ENCODE results near the gene NAALADL1. TPM values are rescaled to one million over a fixed set of nuclear protein-coding genes. Genes with fewer than 3 reads are reported as not detected.

Gene NAALADL1
- total and polyA plus RNA-seq, 2 experiments from 2014 or later = 0.13 TPM; not detected in 1

DNA sequence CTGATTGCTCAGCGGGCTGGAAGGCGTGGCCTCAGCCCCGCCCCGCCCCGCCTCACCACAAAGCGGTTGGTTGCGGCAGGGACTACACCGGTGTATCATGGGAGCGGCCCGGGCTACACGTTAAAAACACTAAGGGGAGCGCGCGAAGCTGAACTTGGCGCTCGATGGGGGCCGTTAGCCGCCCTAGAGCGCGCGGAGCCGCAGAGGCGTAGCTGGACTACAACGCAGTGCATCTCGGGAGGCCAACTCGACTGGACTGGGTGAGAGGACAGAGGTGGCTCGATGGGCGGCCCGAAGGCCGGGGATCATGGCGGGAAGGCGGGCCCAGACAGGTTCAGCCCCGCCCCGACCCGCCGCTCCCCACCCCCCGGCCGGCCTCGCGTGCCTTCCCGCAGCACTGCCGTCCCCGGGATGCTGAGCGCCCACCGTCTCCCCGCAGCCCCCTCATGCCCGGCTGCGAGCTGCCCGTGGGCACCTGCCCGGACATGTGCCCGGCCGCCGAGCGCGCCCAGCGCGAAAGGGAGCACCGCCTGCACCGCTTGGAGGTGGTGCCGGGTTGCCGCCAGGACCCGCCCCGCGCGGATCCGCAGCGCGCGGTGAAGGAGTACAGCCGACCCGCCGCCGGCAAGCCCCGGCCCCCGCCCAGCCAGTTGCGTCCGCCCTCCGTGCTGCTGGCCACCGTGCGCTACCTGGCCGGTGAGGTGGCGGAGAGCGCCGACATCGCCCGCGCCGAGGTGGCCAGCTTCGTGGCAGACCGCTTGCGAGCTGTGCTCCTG, 17.3 kb downstream of the NAALADL1 start, which contains the start of gene SAC3D1:
Gene SAC3D1, plus strand, starts transcription at position 364 of the 776 bp plus-strand sequence. Its CDS starts 83 bp downstream, at position 447.
- Histone ChIP-seq H3K4me3 (peak within 1 kb of the TSS; percentile 94), H3K27ac (peak within 1 kb of the TSS; percentile 88), H3K9me2 (replicated peaks; ENCODE audit: insufficient read depth) (no peaks in the 10 kb centered on the region), H3K36me3 (replicated peaks; ENCODE audit: insufficient read depth, low read depth) (no peaks in the 10 kb centered on the region), H2AFZ (peak within 1 kb of the TSS; percentile 30), H3K27me3 (no peaks in the 10 kb centered on the region), H3K4me1 (ENCODE audit: insufficient read depth) (peaks cover 4% of the 10 kb centered on the region), H3K79me2 (peaks cover 23% of the 10 kb centered on the region), H3K9me3 (ENCODE audit: low read depth) (no peaks in the 10 kb centered on the region), H3K4me2 (peak within 1 kb of the TSS; percentile 98), H4K20me1 (ENCODE audit: insufficient read depth, poor library complexity, severe bottlenecking) (no peaks in the 10 kb centered on the region)
- DNase-seq (ENCODE audit: low spot score) = peak; percentile 95
- under 1% methylated on average over 54 of the region's 91 CpGs for WGBS (ENCODE audit: low lambda C conversion rate, missing lambda C conversion rate)
- TF ChIP-seq, protein P1, sequence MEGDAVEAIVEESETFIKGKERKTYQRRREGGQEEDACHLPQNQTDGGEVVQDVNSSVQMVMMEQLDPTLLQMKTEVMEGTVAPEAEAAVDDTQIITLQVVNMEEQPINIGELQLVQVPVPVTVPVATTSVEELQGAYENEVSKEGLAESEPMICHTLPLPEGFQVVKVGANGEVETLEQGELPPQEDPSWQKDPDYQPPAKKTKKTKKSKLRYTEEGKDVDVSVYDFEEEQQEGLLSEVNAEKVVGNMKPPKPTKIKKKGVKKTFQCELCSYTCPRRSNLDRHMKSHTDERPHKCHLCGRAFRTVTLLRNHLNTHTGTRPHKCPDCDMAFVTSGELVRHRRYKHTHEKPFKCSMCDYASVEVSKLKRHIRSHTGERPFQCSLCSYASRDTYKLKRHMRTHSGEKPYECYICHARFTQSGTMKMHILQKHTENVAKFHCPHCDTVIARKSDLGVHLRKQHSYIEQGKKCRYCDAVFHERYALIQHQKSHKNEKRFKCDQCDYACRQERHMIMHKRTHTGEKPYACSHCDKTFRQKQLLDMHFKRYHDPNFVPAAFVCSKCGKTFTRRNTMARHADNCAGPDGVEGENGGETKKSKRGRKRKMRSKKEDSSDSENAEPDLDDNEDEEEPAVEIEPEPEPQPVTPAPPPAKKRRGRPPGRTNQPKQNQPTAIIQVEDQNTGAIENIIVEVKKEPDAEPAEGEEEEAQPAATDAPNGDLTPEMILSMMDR (IDR thresholded peaks at IDR 0.05; ENCODE audit: poor library complexity) = no peak
- TF ChIP-seq EZH2phosphoT487 (IDR thresholded peaks at IDR 0.05; ENCODE audit: low read depth, severe bottlenecking, unreplicated experiment) = no peak
- no peak for TF ChIP-seq EZH2 (IDR thresholded peaks at IDR 0.05; ENCODE audit: borderline replicate concordance)

DNA sequence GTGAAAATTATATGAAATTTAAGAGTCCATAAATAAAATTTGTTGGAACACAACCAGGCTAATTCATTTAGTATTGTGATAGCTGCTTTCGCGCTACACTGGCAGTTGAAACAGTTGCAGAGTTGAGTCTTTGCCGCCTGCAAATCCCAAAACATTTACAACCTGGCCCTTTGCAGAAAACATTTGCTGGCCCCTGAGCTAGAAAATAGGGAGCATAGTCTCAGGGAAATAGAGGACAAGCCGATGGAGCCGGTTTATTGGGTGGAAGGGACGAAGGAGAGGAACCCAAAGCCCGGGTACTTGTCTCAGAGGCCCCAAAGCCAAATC, 17.9 kb downstream of the NAALADL1 start:
- Histone ChIP-seq H3K4me3 (peak overlapping the region; percentile 94), H3K9me2 (replicated peaks; ENCODE audit: insufficient read depth) (no peaks in the 10 kb centered on the region), H3K4me2 (peak overlapping the region; percentile 98), H3K36me3 (replicated peaks; ENCODE audit: insufficient read depth, low read depth) (no peaks in the 10 kb centered on the region), H3K27ac (peak overlapping the region; percentile 88), H3K4me1 (ENCODE audit: insufficient read depth) (peaks cover 4% of the 10 kb centered on the region), H3K79me2 (peaks cover 23% of the 10 kb centered on the region), H2AFZ (peak overlapping the region; percentile 30), H3K27me3 (no peaks in the 10 kb centered on the region), H3K9me3 (ENCODE audit: low read depth) (no peaks in the 10 kb centered on the region), H4K20me1 (ENCODE audit: insufficient read depth, poor library complexity, severe bottlenecking) (no peaks in the 10 kb centered on the region)
- DNase-seq (ENCODE audit: low spot score) = no peak
- 28% methylated on average over 7 of the region's 7 CpGs for WGBS (ENCODE audit: low lambda C conversion rate, missing lambda C conversion rate)
- TF ChIP-seq, protein P1 (IDR thresholded peaks at IDR 0.05; ENCODE audit: poor library complexity) = no peak
- TF ChIP-seq EZH2phosphoT487 (IDR thresholded peaks at IDR 0.05; ENCODE audit: low read depth, severe bottlenecking, unreplicated experiment) = no peak
- no peak for TF ChIP-seq EZH2 (IDR thresholded peaks at IDR 0.05; ENCODE audit: borderline replicate concordance)

DNA sequence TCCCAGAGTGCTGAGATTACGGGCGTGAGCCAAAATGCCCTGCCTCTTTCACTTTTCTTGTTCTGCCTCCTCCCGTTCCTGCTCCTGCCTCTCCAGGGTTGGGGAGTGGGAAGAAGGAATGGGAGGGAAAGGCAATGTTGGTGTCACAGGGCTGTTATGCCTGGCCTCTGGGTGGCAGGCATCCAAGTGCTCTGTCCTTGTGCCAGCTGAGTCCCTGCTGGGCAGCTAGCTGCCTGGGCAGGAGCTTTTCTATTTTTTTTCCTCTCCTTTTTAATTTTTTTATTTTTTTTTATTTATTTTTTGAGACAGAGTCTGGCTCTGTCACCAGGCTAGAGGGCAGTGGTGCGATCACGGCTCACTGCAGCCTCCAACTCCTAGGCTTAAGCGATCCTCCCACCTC, 21.4 kb downstream of the NAALADL1 start:
- Histone ChIP-seq H3K4me1 (ENCODE audit: insufficient read depth) (peaks cover 4% of the 10 kb centered on the region), H3K79me2 (peaks cover 3% of the 10 kb centered on the region), H3K36me3 (replicated peaks; ENCODE audit: insufficient read depth, low read depth) (no peaks in the 10 kb centered on the region), H2AFZ (no peak overlapping the region), H4K20me1 (ENCODE audit: insufficient read depth, poor library complexity, severe bottlenecking) (no peaks in the 10 kb centered on the region), H3K4me3 (no peak overlapping the region), H3K9me2 (replicated peaks; ENCODE audit: insufficient read depth) (no peaks in the 10 kb centered on the region), H3K4me2 (no peak overlapping the region), H3K9me3 (ENCODE audit: low read depth) (no peaks in the 10 kb centered on the region), H3K27me3 (no peaks in the 10 kb centered on the region), H3K27ac (no peak overlapping the region)
- TF ChIP-seq EZH2 (IDR thresholded peaks at IDR 0.05; ENCODE audit: borderline replicate concordance) (no peak), EZH2phosphoT487 (IDR thresholded peaks at IDR 0.05; ENCODE audit: low read depth, severe bottlenecking, unreplicated experiment) (no peak)
- TF ChIP-seq, protein P1 (IDR thresholded peaks at IDR 0.05; ENCODE audit: poor library complexity) = no peak
- 92% methylated on average over 6 of the region's 6 CpGs for WGBS (ENCODE audit: low lambda C conversion rate, missing lambda C conversion rate)
- no peak for DNase-seq (ENCODE audit: low spot score)

Data from hepatocyte (in vitro differentiated cells).